Activated naive CD4-positive, alpha-beta T cell treated with Interleukin-2 at 50 U/mL for 16 hours (primary cell): ENCODE results near the gene FBXL7.
"Not testable (repeated sequence)": the region's sequence is repeated elsewhere in the genome, so short reads cannot be mapped to it uniquely, and the experiment has no call there.

ENCODE experiments used
- DNase-seq: peaks from one replicate; pipeline ENCODE4 v3.0.0-alpha.2; 2020

The FBXL7 gene

GRCh38 chr5:15834596-15835245 lies 334.7 kb downstream of the FBXL7 start:
- DNase-seq: no peak

- DNase-seq: no peak
These were observed 335.5 kb downstream of the FBXL7 start for GRCh38 chr5:15835514-15835913.

- no peak for DNase-seq
These were observed 337.7 kb downstream of the FBXL7 start for GRCh38 chr5:15837551-15838289.

- DNase-seq: no peak
These were observed 344.3 kb downstream of the FBXL7 start for GRCh38 chr5:15844253-15844652.

GRCh38 chr5:15844871-15845270 lies 344.9 kb downstream of the FBXL7 start:
- DNase-seq: no peak

- no peak for DNase-seq
These were observed 350.6 kb downstream of the FBXL7 start for GRCh38 chr5:15850536-15850935.

- no peak for DNase-seq
These were observed 351.0 kb downstream of the FBXL7 start for GRCh38 chr5:15850939-15851341.

- no peak for DNase-seq
These were observed 352.2 kb downstream of the FBXL7 start for GRCh38 chr5:15852217-15852616.

GRCh38 chr5:15852949-15853348 lies 353.0 kb downstream of the FBXL7 start:
- no peak for DNase-seq

- no peak for DNase-seq
These were observed 358.3 kb downstream of the FBXL7 start for GRCh38 chr5:15858326-15858725.

GRCh38 chr5:15864536-15865215 lies 364.7 kb downstream of the FBXL7 start:
- DNase-seq: no peak

GRCh38 chr5:15872259-15872658 lies 372.3 kb downstream of the FBXL7 start:
- DNase-seq: not testable (repeated sequence)

GRCh38 chr5:15877914-15878313 lies 377.9 kb downstream of the FBXL7 start:
- DNase-seq: no peak

GRCh38 chr5:15880201-15880600 lies 380.2 kb downstream of the FBXL7 start:
- DNase-seq: no peak

GRCh38 chr5:15885156-15885555 lies 385.2 kb downstream of the FBXL7 start:
- DNase-seq: no peak

GRCh38 chr5:15886156-15886555 lies 386.2 kb downstream of the FBXL7 start:
- no peak for DNase-seq

GRCh38 chr5:15887093-15887492 lies 387.1 kb downstream of the FBXL7 start:
- no peak for DNase-seq

- no peak for DNase-seq
These were observed 389.0 kb downstream of the FBXL7 start for GRCh38 chr5:15889001-15889400.

- DNase-seq: no peak
These were observed 393.9 kb downstream of the FBXL7 start for GRCh38 chr5:15893866-15894265.

GRCh38 chr5:15897656-15898055 lies 397.7 kb downstream of the FBXL7 start:
- no peak for DNase-seq

- DNase-seq: no peak
These were observed 398.7 kb downstream of the FBXL7 start for GRCh38 chr5:15898641-15899040.

GRCh38 chr5:15899481-15899880 lies 399.5 kb downstream of the FBXL7 start:
- DNase-seq: no peak

- no peak for DNase-seq
These were observed 401.2 kb downstream of the FBXL7 start for GRCh38 chr5:15901151-15901550.

- DNase-seq: no peak
These were observed 402.1 kb downstream of the FBXL7 start for GRCh38 chr5:15902066-15902465.
